ENCODE data around the gene DNTTIP2.

DNTTIP2 gene

DNA sequence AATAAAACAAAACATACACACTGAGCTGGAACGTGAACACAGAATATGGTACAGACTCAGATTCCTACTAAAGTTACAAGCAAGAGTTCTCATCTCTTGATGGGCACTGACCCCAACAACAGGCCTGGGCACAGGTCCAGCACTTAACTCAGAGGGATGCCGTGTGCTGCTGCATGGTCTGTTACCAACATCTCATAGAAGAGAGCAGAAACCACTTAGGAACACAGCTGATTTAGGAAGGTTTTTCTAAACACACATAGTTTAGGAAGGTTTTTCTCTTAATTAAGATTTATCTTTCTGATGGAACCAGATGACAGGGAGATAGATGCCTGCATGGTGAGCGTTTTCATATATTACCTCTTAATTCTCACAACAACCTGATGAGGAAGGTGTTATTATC lies 28.7 kb upstream of the DNTTIP2 start:
- H3K9me3 ChIP-seq (ENCODE audit: control insufficient read depth in 5 of 5, low read length in 5 of 5) = no peaks in the 10 kb centered on the region
- H3K4me3 ChIP-seq (ENCODE audit: low read depth in 1 of 5, low read length in 5 of 5) = peak overlapping the region; percentile 81 to 95 (median 83)
- peaks cover 2 to 45% (median 38%) of the 10 kb centered on the region in 5 donors for H3K4me1 ChIP-seq (ENCODE audit: control insufficient read depth in 5 of 5, insufficient read depth in 5 of 5, low read length in 5 of 5)
- no peaks in the 10 kb centered on the region for H3K36me3 ChIP-seq (ENCODE audit: control insufficient read depth in 5 of 5, insufficient read depth in 5 of 5, low read length in 5 of 5)
- peak overlapping the region; percentile 52 for H3K27ac ChIP-seq (ENCODE audit: low read depth, low read length)
- H3K27me3 ChIP-seq (ENCODE audit: control insufficient read depth in 5 of 5, insufficient read depth in 4 of 5, low read length in 5 of 5) = no peaks in the 10 kb centered on the region
- H3K9ac ChIP-seq (ENCODE audit: low read length in 5 of 5) = peak overlapping the region in 3 of 5 donors; percentile 26 to 92 (median 88)

DNA sequence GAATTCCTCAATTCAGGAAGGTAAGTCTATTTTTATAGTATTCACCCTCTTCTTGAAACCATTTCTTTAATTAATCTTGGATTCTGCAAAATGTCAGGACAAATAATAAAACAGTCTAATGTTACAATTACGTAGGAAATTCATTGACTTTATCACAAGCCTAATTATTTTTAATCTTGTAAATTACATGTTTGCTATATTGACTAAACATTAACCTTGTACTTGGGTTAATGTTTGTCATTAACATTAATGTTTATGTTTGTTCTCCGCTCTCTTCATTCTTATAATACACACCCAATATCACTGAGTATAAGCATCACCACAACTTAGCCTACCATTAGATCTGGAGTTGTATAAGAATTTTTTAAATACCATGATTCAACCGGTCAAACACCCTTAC lies 27.5 kb upstream of the DNTTIP2 start:
- Histone ChIP-seq H3K4me1 (ENCODE audit: control insufficient read depth in 5 of 5, insufficient read depth in 5 of 5, low read length in 5 of 5) (peaks cover 2 to 45% (median 38%) of the 10 kb centered on the region in 5 donors), H3K27me3 (ENCODE audit: control insufficient read depth in 5 of 5, insufficient read depth in 4 of 5, low read length in 5 of 5) (no peaks in the 10 kb centered on the region), H3K9me3 (ENCODE audit: control insufficient read depth in 5 of 5, low read length in 5 of 5) (no peaks in the 10 kb centered on the region), H3K36me3 (ENCODE audit: control insufficient read depth in 5 of 5, insufficient read depth in 5 of 5, low read length in 5 of 5) (no peaks in the 10 kb centered on the region), H3K4me3 (ENCODE audit: low read depth in 1 of 5, low read length in 5 of 5) (no peak overlapping the region), H3K27ac (ENCODE audit: low read depth, low read length) (peak overlapping the region; percentile 52), H3K9ac (ENCODE audit: low read length in 5 of 5) (peak overlapping the region in 3 of 5 donors; percentile 5 to 92 (median 45))

DNA sequence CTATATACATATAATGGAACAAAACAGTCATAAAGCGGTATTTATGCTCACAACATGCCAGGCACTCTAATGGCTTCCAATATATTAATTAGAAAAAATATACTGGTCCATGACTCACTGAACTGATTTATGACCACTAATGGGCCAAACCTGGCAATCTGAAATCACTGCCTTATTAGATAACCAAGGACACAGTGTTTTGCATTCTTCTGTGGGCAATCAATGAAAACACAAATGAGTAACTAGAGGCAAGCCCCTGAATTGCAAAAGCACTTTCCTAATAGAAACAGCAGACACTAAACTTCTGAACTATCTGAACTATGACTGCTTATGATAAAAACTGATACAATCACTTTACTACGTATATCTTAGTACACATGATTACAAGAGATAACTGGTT lies 26.7 kb upstream of the DNTTIP2 start:
- Histone ChIP-seq H3K4me3 (ENCODE audit: low read depth in 1 of 5, low read length in 5 of 5) (no peak overlapping the region), H3K4me1 (ENCODE audit: control insufficient read depth in 5 of 5, insufficient read depth in 5 of 5, low read length in 5 of 5) (peaks cover 2 to 45% (median 38%) of the 10 kb centered on the region in 5 donors), H3K27me3 (ENCODE audit: control insufficient read depth in 5 of 5, insufficient read depth in 4 of 5, low read length in 5 of 5) (no peaks in the 10 kb centered on the region), H3K36me3 (ENCODE audit: control insufficient read depth in 5 of 5, insufficient read depth in 5 of 5, low read length in 5 of 5) (peaks cover 3 to 7% (median 5%) of the 10 kb centered on the region in 5 donors), H3K9ac (ENCODE audit: low read length in 5 of 5) (peak overlapping the region in 2 of 5 donors; percentile 5 to 27), H3K9me3 (ENCODE audit: control insufficient read depth in 5 of 5, low read length in 5 of 5) (no peaks in the 10 kb centered on the region), H3K27ac (ENCODE audit: low read depth, low read length) (peak overlapping the region; percentile 52)

DNA sequence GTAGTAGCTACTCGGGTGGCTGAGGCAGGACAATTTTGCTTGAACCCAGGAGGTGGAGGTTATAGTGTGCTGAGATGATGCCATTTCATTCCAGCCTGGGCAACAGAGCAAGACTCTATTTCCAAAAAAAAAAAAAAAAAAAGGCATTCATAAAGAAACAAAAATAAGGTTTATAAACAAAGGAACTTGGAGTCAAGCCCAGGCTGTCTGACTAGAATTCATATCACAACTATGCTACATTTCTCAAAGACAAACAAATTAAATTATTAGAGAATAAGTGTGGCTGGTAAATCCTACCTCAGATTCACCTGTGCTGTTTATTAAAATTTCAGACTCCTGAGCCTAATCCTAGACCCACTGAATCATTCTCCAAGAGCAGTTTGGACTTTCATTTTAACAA lies 26.0 kb upstream of the DNTTIP2 start:
- no peaks in the 10 kb centered on the region for H3K27me3 ChIP-seq (ENCODE audit: control insufficient read depth in 5 of 5, insufficient read depth in 4 of 5, low read length in 5 of 5)
- no peaks in the 10 kb centered on the region for H3K9me3 ChIP-seq (ENCODE audit: control insufficient read depth in 5 of 5, low read length in 5 of 5)
- peak overlapping the region; percentile 9 for H3K27ac ChIP-seq (ENCODE audit: low read depth, low read length)
- peaks cover 2 to 45% (median 37%) of the 10 kb centered on the region in 5 donors for H3K4me1 ChIP-seq (ENCODE audit: control insufficient read depth in 5 of 5, insufficient read depth in 5 of 5, low read length in 5 of 5)
- peaks cover 9 to 14% (median 12%) of the 10 kb centered on the region in 5 donors for H3K36me3 ChIP-seq (ENCODE audit: control insufficient read depth in 5 of 5, insufficient read depth in 5 of 5, low read length in 5 of 5)
- no peak overlapping the region for H3K4me3 ChIP-seq (ENCODE audit: low read depth in 1 of 5, low read length in 5 of 5)
- H3K9ac ChIP-seq (ENCODE audit: low read length in 5 of 5) = peak overlapping the region in 1 of 5 donors; percentile 46

DNA sequence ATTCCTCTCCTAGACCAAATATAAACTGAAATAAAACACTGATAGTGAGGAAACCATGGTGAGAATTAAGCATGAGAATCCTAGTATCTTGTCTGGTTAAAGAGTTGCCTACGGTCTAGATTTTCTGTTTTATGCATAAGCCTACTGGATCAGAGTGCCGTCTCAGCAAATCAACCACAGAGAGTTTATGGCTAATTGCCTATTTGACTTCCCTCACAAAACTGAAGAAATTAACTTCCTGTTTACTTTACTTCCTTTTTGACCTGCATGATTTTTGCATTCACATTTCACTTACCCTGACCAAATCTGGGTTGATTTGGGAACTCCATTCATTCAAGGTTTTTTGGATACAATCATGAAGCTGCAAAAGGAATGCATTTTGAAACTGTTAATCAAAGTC lies 25.2 kb upstream of the DNTTIP2 start:
- Histone ChIP-seq H3K27ac (ENCODE audit: low read depth, low read length) (peak overlapping the region; percentile 9), H3K4me1 (ENCODE audit: control insufficient read depth in 5 of 5, insufficient read depth in 5 of 5, low read length in 5 of 5) (peaks cover 2 to 45% (median 33%) of the 10 kb centered on the region in 5 donors), H3K4me3 (ENCODE audit: low read depth in 1 of 5, low read length in 5 of 5) (peak overlapping the region in 1 of 5 donors; percentile 3), H3K9ac (ENCODE audit: low read length in 5 of 5) (peak overlapping the region in 1 of 5 donors; percentile 9), H3K9me3 (ENCODE audit: control insufficient read depth in 5 of 5, low read length in 5 of 5) (no peaks in the 10 kb centered on the region), H3K36me3 (ENCODE audit: control insufficient read depth in 5 of 5, insufficient read depth in 5 of 5, low read length in 5 of 5) (peaks cover 12 to 21% (median 14%) of the 10 kb centered on the region in 5 donors), H3K27me3 (ENCODE audit: control insufficient read depth in 5 of 5, insufficient read depth in 4 of 5, low read length in 5 of 5) (no peaks in the 10 kb centered on the region)

DNA sequence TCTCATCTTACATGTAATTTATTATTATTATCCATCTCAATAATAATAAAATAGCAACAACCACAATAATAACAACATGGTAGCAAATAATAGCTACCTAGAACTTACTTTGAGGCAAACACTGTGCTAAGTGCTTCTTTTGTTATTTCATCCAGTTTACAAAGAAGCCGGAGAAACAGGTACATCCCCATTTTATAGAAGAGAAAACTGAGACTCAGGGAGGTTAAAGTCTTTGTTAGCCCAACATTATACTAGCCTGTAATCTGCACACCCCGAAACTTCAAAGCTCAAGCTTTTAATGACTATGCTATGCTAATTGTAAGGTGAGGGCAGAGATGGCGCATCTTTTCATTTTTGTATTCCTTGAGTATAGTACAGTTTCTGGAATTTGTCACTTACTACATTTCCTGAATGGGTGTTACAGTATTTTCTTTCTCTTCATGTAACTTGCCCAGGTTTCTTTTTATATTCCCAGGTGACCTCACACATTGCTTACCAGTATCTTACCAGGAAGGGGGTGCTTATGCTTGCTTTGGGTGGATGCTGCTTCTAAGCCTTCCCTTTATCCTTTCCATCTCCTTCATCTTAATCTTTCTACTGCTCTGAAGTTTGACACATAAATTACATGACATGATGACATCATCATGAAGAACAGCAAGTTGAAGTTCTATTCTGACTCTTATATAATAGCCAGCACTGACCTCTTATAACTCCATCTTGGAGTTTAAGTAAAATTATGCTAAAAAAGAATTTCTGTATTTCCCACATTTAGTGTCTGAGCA lies 21.9 kb upstream of the DNTTIP2 start:
- H3K27me3 ChIP-seq (ENCODE audit: control insufficient read depth in 5 of 5, insufficient read depth in 4 of 5, low read length in 5 of 5) = no peaks in the 10 kb centered on the region
- peaks cover 24 to 33% (median 27%) of the 10 kb centered on the region in 5 donors for H3K36me3 ChIP-seq (ENCODE audit: control insufficient read depth in 5 of 5, insufficient read depth in 5 of 5, low read length in 5 of 5)

DNA sequence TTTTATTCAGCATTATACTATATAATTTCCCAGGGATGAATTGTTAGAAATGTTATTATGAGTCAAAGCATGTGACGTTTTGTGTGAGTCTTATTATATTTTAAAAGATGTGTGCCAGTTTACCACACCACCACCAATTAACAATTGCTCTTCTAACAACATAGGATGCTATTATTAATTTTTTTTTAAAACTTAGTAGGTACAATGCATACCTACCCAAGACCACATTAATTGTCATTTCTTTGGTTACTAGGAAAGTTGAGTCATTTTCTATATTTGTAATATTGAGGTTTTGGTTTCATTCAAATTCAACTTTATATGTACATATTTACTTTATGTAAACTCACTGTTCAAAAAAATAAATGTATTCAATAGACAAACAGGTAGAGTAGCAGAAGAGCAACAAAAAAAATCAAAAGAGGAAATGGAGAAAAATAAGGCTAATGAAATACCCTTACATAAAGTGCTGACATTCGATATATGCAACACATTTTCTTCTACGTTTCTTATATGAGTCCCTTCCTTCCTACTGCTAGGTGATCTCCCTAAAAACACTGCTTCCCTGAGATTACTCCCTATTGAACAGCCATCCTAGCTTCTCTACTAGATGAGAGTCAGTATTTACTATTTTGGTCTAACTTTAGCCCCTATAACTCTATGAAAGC lies 20.7 kb upstream of the DNTTIP2 start:
- H3K4me1 ChIP-seq (ENCODE audit: control insufficient read depth in 5 of 5, insufficient read depth in 5 of 5, low read length in 5 of 5) = peaks cover 0 to 12% (median 12%) of the 10 kb centered on the region in 5 donors
- H3K27ac ChIP-seq (ENCODE audit: low read depth, low read length) = no peak overlapping the region
- peaks cover 28 to 40% (median 34%) of the 10 kb centered on the region in 5 donors for H3K36me3 ChIP-seq (ENCODE audit: control insufficient read depth in 5 of 5, insufficient read depth in 5 of 5, low read length in 5 of 5)

More for the DNA sequence above, 21.9 kb upstream of the DNTTIP2 start:
- Histone ChIP-seq H3K27ac (ENCODE audit: low read depth, low read length) (no peak overlapping the region), H3K4me1 (ENCODE audit: control insufficient read depth in 5 of 5, insufficient read depth in 5 of 5, low read length in 5 of 5) (peaks cover 0 to 22% (median 19%) of the 10 kb centered on the region in 5 donors), H3K9ac (ENCODE audit: low read length in 5 of 5) (no peak overlapping the region), H3K9me3 (ENCODE audit: control insufficient read depth in 5 of 5, low read length in 5 of 5) (no peaks in the 10 kb centered on the region), H3K4me3 (ENCODE audit: low read depth in 1 of 5, low read length in 5 of 5) (no peak overlapping the region)

DNA sequence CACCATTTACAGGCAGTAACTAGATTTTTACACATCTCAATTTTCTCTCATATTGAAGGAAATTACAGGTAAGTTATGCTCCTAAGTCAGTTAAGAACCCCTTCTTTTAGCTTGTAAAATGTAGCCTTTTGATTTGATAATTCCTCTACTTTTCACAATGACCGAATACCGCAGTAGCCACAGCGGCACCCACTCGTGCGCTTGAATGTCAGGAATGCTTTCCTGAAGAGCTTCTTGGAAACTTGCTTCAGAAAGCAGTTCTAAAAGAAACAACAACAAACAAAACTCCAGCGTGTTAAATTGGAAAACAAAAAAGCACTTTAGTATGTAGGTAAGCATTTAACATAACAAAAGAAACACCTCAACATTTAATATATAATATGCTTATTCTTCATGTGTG lies 9.9 kb upstream of the DNTTIP2 start:
- H3K4me3 ChIP-seq (ENCODE audit: low read depth in 1 of 5, low read length in 5 of 5) = no peak overlapping the region
- H3K9ac ChIP-seq (ENCODE audit: low read length in 5 of 5) = no peak overlapping the region
- H3K27me3 ChIP-seq (ENCODE audit: control insufficient read depth in 5 of 5, insufficient read depth in 4 of 5, low read length in 5 of 5) = no peaks in the 10 kb centered on the region
- H3K27ac ChIP-seq (ENCODE audit: low read depth, low read length) = no peak overlapping the region
- H3K36me3 ChIP-seq (ENCODE audit: control insufficient read depth in 5 of 5, insufficient read depth in 5 of 5, low read length in 5 of 5) = peaks cover 19 to 48% (median 30%) of the 10 kb centered on the region in 5 donors
- no peaks in the 10 kb centered on the region for H3K4me1 ChIP-seq (ENCODE audit: control insufficient read depth in 5 of 5, insufficient read depth in 5 of 5, low read length in 5 of 5)
- H3K9me3 ChIP-seq (ENCODE audit: control insufficient read depth in 5 of 5, low read length in 5 of 5) = no peaks in the 10 kb centered on the region

More for the DNA sequence above, 20.7 kb upstream of the DNTTIP2 start:
- H3K4me3 ChIP-seq (ENCODE audit: low read depth in 1 of 5, low read length in 5 of 5) = no peak overlapping the region
- no peaks in the 10 kb centered on the region for H3K27me3 ChIP-seq (ENCODE audit: control insufficient read depth in 5 of 5, insufficient read depth in 4 of 5, low read length in 5 of 5)
- no peaks in the 10 kb centered on the region for H3K9me3 ChIP-seq (ENCODE audit: control insufficient read depth in 5 of 5, low read length in 5 of 5)
- no peak overlapping the region for H3K9ac ChIP-seq (ENCODE audit: low read length in 5 of 5)

DNA sequence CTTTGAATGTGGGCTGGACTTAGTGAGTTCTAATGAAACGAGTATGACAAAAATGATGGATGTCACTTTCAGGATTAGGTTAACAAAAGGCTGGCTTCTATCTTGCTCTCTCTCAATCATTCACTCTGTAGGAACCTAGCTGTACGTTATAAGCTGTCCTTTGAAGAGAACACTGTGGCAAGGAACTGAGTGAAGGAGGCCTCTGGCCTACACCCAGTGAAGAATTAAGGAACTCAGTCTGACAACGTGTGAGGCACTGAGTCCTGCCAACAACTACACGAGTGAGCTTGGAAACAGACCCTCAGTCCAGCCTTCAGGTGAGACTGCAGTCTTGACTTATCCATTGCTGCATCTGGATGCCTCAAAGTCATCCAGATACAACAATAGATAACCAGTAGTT lies 3.3 kb upstream of the DNTTIP2 start:
- Histone ChIP-seq H3K27ac (ENCODE audit: low read depth, low read length) (no peak overlapping the region), H3K4me1 (ENCODE audit: control insufficient read depth in 5 of 5, insufficient read depth in 5 of 5, low read length in 5 of 5) (peaks cover 0 to 24% (median 18%) of the 10 kb centered on the region in 5 donors), H3K27me3 (ENCODE audit: control insufficient read depth in 5 of 5, insufficient read depth in 4 of 5, low read length in 5 of 5) (no peaks in the 10 kb centered on the region), H3K36me3 (ENCODE audit: control insufficient read depth in 5 of 5, insufficient read depth in 5 of 5, low read length in 5 of 5) (peaks cover 6 to 17% (median 11%) of the 10 kb centered on the region in 5 donors), H3K9me3 (ENCODE audit: control insufficient read depth in 5 of 5, low read length in 5 of 5) (no peaks in the 10 kb centered on the region), H3K4me3 (ENCODE audit: low read depth in 1 of 5, low read length in 5 of 5) (no peak overlapping the region), H3K9ac (ENCODE audit: low read length in 5 of 5) (no peak overlapping the region)

DNA sequence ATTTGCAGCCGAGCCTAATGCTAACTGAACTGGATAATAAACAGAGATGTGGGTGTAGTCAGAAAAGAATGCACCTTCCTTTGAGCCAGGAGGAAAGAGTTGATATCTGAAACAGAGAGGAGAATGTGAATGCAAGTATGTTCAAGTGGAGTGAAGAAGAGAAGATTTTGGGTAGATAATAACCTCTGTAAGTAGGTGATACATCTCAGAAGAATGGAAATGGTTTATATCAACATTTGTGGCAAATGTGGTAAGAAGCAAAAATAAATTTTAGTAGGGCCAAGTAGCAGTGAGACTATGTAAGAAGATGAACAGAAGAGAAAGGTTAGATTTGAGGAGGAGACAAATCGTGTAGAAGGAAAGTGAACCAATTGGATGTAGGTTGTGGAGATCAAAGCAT lies 1.7 kb upstream of the DNTTIP2 start:
- Histone ChIP-seq H3K27ac (ENCODE audit: low read depth, low read length) (no peak overlapping the region), H3K9ac (ENCODE audit: low read length in 5 of 5) (no peak overlapping the region), H3K4me1 (ENCODE audit: control insufficient read depth in 5 of 5, insufficient read depth in 5 of 5, low read length in 5 of 5) (peaks cover 0 to 35% (median 26%) of the 10 kb centered on the region in 5 donors), H3K4me3 (ENCODE audit: low read depth in 1 of 5, low read length in 5 of 5) (no peak overlapping the region), H3K9me3 (ENCODE audit: control insufficient read depth in 5 of 5, low read length in 5 of 5) (no peaks in the 10 kb centered on the region), H3K27me3 (ENCODE audit: control insufficient read depth in 5 of 5, insufficient read depth in 4 of 5, low read length in 5 of 5) (no peaks in the 10 kb centered on the region), H3K36me3 (ENCODE audit: control insufficient read depth in 5 of 5, insufficient read depth in 5 of 5, low read length in 5 of 5) (peaks cover 17 to 27% (median 23%) of the 10 kb centered on the region in 5 donors)

Measured in subcutaneous abdominal adipose tissue (tissue), 5 donors.